Stimulated activated CD8-positive, alpha-beta memory T cell treated with anti-CD3 and anti-CD28 coated beads, Interleukin-12 subunit alpha, Interleukin-12 subunit beta, amount 100 ng/mL, for 1 hour (primary cell): ENCODE results near the gene GREM2.

Experiments
- DNase-seq: peaks from one replicate; pipeline ENCODE4 v3.0.0-alpha.2; 2020; ENCODE audit warnings: low read depth

Gene GREM2

DNA sequence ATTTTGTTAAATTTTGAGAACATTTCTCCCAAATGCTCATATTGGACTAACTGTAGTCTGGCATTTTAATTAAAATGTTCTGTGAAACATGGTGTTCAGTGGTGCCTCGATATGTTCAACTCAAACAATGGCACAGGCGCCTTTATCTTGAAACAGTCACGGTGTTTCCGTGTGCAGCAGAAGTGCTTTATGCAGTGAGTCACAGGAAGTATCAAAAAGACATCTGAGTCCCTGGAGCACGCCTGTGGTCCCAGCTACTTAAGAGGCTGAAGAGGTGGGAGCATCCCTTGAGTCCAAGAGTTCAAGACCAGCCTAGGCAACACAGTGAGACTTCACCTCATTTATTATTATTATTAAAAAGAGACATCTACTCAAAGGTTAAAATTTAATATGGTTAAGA, 52.2 kb downstream of the GREM2 start:
- no peak for DNase-seq

DNA sequence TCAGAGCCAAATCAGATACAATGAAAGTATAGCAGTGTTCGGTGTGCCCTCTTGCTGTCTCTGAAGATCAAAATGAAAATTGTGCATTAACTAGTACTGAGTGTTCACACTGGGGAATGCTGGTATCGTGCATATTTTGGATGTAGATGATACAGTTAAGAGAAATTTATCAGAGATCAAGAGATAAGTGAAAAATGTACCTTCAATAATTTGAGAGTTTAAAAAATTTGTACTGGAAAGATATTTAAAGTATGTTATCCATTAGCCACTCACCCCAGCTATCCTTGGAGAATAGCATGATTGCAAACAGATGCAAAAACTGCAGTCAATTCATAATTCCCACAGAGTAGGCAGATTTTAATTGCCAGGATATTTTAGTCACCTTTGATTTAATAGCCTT, 56.4 kb downstream of the GREM2 start:
- no peak for DNase-seq

DNA sequence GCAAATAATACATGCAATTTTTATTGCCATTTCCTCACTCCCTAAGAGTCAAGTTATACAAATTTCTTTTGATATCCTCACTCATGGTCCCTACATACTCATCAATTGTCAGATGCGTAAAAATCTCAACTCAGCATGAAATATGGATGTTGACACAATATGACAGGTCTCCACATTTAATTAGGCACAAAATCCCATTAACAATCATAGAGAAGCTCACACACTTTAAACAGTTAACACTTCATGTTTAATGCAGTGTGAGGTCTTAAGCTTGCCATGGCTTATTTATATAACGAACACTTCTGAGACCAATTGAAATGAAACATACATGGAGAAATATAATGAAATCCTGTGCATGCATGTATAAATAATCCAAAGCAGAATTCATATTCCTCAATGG, 58.6 kb downstream of the GREM2 start:
- DNase-seq = no peak

DNA sequence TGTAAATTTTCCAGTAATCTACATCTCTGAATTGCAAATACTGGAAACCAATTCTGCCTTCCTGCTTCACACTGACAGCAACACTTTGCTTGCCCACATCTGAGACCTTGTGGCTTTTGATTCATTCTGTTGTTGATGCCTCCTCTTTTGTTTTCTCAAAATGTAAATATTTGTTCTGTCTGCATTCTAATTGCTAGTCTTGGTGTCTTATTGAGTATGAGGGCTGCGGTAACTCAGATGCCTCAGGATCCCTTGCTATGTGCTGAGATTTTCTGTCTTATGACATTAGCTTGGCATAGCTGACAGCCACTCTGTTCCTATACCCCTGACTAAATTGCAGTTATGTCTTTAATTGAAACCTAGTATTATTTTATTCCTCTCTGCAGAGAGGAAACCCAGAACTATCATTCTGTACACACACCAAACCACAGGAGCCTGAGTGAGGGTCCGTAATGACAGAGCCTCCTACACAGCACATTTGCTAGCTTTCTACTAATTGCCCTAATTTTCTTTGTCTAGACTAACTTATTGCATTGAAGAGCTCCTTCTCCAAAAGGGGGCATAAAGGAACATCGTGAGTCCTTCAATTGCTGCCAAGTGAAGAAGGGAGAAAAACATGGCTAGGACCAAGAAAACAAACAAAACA, 72.1 kb downstream of the GREM2 start:
- no peak for DNase-seq

DNA sequence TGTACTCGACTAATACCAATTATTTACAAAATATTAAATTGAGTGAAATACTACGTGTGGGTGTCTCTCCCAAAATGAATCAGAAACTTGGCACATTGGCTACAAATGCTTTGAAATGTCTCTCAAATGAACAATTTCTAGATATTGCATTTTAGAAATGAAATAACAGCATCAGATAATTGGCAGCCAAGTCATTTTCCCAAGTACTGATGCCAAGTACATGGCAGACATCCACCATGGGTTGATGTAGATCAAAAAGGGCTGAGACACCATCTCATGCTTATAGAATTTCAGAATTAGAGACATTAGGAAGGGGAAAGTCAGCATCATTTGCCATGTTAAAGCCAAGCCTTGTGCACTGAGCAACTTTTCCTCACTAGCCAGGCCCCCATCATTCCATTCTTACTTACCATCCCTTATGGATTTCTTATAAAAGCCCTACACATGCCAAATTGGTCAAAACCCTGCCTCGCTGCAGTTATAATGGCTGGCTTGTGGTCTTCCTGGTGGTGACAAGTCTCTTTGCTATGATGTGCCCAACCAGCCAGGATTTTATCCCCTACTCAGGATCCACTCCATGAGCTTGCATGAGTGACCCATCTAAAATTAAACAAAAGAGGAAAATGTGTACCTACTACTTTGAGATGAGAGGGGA, 73.1 kb downstream of the GREM2 start:
- DNase-seq = no peak

DNA sequence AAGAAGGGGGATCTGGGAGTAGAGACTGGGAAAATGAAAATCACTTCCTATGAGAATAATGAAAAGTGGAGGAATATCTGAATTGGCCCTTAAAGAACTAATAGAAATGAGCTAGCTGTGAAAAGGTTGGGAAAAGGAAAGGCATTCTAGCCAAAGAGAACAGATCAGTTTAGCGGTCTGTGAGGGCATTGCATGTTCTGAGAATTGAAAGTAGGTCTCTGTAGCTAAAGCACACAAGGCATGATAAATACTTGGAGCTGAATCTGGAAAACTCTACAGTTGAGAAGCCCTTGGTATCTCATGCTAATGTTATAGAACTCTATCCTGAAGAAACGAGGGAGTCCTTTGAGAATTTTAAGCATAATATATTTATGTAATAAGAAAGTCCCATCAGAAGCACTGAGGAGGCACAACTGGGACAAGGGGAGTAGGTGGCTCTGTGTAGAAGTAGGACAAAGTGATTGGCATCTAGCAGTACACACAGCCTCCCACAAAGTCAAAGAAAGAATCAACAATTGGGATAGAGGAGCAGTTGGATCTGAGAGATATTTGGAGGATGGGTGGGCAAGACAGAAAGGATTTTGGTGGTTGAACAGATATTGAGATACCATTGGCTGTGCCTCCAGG, 78.7 kb downstream of the GREM2 start:
- no peak for DNase-seq

DNA sequence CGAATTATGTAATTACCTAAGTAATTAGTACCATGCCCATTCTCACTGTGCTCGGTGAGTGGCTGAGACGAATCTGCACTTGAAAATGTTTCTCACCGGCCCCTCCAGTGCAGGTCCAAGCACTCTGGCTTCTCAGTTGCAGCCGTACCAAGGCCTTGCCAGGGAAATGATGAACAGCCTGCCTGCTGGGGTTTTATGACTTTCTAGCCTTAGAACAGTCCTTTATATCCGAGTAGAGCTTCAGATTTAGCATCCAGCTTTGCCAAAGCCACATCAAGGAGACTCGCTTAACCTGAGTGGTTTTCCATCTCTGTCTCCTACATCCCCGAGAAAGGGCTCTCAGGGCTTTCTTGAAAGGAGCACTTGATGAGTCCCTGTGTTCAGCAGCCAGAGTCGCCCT, 83.4 kb downstream of the GREM2 start:
- DNase-seq = no peak

DNA sequence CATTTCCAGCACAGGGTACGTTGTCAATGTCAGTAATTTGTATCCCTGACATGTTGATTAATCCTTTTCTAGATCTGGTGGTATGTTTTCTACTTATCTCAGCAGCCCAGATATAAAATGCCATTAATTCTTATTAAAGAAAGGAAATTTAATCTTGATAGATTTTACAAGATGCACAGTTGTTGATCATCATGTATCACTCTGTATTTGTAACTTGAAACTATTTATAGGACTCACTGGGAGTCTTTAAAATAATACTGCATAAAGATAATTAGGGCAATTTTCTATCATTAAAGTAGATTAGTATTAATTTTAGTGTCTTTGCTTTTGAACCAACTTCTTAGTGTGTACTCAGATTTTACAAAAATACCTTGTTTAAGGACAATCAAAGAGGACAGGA, 84.9 kb downstream of the GREM2 start:
- DNase-seq = no peak

DNA sequence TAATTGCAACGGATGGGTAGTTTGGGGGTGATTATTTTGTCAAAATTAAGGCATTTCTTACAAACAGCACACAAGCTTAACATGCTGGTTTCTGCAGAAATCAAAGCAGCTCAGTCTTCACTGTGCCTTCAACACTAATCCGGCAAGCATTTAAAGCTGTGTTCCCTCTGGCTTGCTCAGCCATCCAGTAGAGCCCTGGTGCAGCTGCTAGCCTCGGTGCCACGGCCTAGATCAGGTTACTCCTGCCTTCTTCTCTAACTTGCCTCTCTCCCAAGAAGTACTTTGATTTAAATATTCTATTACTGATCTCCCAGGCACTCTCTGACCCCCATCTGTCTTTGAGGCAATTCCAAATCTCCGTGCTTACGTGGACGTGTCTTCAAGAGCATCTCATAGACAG, 85.6 kb downstream of the GREM2 start:
- no peak for DNase-seq

DNA sequence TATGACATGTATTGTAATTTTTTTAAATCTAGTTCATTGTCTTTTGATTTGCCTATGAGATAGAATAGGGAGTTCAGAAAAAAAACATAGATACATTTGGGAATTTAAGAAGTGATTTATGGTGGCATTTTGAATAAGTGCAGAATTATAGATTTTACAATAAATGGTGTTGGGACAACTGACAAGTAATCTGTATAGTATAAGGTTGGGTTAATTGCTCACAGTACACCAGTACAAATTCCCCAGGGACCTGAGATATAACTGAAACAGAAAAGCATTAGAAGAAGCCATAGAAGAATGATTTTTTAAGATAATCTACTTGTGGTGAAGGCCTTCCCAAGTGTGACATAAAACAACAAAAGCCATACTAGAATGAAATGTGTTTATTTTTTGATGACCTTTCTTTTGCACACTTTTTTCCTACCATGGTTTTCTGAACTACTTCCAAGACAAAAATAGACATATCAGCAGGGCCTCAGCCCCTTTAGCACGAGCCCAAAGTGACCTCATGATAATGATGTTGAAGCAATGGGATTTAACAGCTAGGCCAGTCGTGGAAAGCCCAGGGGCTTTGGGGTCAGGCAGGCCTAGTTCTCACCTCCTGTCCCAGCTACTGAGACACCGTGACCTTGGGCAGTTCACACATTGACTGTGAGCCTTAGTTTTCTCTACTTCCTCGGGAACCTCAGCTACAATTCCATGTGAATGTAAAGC, 87.4 kb downstream of the GREM2 start:
- DNase-seq = no peak

DNA sequence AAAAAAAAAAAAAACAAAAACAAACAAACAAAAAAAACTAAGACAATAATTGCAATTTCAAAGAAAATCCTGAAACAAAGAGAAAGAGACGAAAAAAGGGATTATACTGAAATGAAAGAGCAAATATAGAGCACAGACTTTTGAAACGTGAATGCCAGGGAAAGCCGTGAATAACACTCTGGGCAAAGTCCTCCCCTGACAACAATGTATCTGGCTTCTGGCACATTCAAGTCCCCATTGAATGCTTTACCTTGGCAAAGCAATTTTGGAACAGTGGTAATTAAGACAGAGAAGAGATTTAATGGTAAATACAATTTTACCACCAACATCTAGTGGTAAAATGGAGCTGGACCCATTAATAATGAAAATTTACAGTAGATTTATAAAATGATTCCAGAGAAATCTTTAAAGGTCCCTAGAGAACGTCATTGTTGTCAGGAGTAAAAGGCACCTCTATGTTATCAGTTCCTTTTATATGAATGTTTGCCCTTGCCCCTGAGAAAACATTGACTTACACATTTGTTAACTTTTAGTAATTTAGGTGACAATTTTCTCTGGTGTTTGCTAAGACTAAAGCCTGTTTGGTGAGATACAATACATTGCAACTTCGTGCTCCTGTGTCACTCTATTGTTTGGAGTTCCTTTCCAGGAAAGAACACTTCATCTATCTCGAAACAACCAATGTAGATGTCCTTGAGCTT, 89.7 kb downstream of the GREM2 start:
- DNase-seq = no peak

DNA sequence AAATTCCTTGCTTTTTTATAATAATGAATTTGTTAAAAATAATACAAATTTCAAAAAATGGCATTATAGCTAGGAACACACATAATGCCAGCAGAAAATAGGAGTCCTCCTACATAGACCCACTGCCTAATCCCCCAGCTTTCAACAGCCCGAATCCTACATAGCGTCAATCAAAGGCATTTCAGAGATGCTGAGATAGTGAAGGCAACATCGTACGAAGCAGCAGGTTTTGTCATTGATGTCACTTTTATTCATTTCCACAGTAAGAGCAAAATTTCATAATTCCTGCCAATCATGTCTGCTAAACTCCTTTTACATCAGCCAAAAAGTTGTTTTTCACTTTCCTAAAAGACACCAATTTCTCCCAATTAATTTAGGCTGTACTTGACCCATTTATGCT, 94.1 kb downstream of the GREM2 start:
- DNase-seq = no peak

DNA sequence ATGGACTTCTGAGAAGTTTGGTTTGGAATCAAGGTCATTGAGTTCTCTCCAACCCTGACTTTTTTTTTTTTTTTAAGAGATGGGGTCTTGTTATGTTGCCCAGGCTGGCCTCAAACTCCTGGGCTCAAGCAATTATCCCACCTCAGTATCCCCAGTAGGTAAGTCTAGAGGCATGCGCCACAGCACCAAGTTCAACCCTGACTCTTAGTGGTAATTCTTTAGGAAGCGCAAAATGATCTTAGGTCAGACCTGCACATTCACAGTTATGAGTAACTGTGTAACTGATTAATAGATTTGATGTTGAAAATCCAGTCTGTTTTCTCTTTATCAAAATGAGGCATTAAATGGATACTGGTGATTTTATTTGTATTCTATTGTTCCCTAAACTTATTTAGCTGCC, 95.9 kb downstream of the GREM2 start:
- DNase-seq = no peak

DNA sequence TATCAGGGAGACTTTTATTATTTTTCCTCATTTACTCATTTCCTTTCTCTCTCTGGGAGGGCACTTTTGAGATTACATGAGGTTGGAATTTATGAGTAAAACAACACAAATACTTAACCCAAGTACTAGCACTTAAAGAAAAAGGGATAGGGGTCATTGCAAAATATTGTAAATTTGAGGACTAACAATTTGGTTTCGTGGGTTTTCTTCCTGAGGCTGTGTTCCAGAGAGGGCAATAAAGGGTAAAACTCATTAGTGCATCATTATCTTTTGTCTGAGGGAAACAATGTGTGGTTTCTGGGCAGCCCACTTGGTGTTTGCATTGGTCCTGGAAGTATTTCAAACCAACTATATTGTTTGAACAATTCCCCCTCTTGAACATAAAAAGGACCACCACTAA, 96.5 kb downstream of the GREM2 start:
- DNase-seq = no peak

DNA sequence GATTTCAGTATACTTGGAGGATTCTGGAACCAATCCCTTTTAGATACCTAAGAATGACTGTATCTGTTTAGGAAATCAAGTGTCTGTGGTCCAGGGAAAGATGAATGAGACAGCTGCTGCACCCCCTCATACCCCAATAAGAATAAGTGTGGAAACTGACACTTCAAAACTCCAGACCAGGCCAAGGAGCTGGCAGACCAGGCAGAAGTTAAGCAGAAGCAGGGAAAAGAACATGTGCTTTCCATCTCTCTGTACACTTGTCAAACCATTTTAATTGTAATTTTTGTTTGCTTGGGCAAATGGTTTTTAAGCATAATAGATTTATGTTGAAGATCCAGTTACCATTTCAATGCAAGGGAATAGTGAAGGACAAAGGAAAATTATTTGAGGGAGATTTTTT, 100.2 kb downstream of the GREM2 start:
- no peak for DNase-seq

DNA sequence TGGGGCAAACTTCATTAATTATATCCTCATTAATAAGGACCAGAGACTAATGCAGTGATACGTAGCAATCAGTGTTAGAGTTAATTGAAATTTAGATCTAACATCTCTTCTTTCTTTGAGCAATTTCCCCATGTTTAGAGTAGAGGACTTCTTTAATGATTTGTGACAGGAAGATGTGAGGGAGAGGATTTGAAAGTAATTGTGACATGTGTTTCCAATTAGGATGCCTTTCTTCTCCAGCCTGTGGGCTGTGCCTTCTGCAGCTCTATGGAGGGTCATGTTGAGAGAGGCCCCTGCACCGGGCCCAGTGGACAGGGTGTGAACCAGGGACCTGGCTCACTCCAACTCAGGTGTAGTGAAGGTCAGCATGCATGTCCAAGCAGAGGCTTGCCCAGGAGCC, 103.0 kb downstream of the GREM2 start:
- DNase-seq = no peak

DNA sequence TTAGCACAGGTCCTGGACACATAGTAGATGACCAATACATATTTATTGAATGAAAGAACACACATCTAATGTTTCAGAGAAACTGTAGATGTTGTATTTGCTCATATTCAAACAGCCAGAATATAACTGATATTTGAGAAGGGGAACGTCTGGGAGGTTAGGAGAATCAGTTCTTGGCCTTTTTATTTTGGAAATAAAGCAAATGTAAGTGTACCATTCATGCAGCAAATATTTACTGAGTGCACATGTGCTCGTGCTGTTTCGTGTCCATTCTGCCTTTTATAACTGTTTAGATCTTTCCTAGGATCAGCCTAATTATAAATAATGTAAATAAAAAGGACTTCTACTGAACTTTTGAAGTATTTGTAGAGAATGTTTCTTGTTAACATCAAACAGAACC, 103.8 kb downstream of the GREM2 start:
- DNase-seq = no peak

DNA sequence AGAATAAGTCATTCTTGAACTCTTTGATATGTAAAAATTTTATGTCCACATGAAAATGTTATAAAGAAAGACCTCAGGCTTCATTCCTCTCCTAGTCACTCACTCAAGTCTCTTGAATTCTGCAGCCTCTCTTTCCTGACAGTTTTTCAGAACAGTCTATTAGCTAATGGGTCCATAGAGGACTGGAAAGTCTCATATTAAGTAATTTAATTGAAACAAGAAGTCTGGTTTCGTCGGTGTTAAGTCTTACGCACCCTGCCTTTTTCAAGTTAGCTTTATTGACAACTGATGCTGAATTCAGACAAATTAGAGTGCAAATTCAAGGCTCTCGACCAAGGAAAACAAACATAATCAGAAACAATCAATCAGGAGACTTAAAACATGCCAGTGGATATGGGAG, 105.8 kb downstream of the GREM2 start:
- no peak for DNase-seq

DNA sequence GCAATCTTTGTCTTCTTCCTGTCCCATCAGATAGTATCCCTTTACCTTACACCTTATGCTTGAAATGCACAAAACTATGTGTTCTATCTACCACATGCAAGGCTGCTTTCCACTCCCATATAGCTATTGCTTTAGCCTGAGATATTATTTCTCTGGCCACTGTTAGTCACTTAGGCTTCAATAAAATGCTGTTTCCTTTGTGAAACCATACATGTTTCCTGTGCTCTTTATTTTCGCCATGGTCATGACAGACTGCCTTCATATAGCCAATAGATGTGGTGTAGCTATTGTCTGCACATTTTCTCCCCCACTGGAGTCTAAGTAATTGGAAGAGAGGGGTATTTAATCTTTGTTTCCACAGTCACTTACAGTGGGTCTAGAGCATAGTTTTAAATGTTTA, 108.4 kb downstream of the GREM2 start:
- no peak for DNase-seq

DNA sequence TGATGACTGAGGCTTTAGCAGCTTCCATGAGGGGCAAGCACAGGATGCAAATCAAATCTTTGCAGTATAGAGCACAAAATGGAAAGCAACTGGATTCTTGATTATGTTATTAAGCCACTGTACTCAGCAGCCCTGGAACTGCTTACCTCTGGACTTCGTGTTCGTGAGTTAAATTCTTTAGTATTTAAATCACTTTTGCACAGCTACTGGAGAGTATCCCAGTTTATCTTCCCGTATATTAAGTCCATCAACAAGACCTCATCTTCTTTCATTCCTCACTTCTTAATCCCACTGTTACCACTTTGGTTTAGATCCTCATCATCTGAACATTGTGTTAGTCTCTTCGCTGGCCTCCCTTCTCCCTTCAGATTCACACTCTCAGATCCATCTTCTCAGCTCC, 108.9 kb downstream of the GREM2 start:
- no peak for DNase-seq

DNA sequence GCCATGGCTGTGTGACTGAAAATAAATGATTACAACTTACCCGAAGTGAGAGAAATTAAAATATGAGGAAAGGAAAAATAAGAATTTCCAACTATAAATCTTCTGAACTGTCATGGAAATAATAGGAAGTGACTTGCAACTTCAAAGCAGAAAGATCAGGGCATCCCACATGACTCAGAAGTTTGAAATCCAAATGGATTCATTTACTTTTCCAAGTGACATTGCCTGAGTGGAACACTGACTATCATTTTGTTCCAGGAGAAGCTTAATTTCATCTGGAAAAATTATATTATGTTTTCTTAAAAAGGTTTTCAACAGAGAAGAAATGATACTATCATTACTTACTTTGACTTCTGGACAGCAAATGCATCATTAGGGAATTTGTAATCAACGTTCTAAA, 110.8 kb downstream of the GREM2 start:
- no peak for DNase-seq

DNA sequence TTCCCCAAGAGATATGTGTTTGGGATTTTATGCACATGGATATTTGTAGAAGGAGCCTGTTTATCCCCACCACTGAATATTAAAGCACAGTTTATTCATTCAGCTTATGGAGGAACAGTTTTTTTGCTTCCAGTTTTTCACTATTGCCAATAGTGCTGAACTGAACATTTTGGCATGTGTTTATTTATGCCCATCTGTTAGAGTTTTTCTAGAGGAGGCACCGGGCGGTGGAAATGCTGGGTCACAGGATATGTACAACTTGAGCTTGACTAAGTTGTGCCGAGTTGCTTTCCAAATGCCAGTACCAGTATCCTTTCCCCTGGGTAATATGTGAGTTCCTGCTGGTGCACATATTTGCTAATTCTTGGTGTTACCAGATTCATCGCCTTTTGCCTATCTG, 111.3 kb downstream of the GREM2 start:
- no peak for DNase-seq

DNA sequence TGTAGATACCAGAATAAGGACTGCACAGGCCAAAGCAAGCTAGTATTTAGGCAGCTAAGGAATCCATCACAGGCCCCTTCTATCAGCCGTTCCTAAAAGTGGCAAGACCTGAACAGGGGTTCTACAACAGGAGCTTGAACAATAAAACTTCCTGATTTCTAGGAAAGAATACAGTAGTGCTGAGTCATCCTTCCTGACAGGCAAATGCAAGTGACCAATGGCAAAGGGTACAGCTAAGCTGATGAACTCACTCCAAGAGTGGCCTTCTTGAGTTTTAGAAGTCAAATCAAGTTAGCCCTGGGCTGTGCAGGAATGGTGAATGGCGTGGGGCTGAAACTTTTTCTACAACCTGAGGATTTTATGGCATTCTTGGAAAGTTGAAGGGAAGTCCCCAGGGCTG, 112.9 kb downstream of the GREM2 start:
- no peak for DNase-seq
